Neuronal stem cell (in vitro differentiated cells): ENCODE results near the gene LHFPL2.

Experiments
- DNase-seq: peaks from one replicate; pipeline ENCODE4 v3.0.0-alpha.2; 2013; ENCODE audit warnings: low spot score
- H2AFZ ChIP-seq: one replicate; pipeline ENCODE4 v1.6.1; 2013; ENCODE audit warnings: mild to moderate bottlenecking, low read length, inconsistent platforms
- H2AK5ac ChIP-seq: 2 replicates; pipeline ENCODE4 v1.6.1; 2013; ENCODE audit warnings: low read depth, mild to moderate bottlenecking, inconsistent platforms, low read length, moderate library complexity, mixed read lengths
- H2BK120ac ChIP-seq: 2 replicates; pipeline ENCODE4 v1.6.1; 2013; ENCODE audit warnings: low read depth, mild to moderate bottlenecking, inconsistent platforms, low read length, moderate library complexity, mixed read lengths
- H2BK12ac ChIP-seq: one replicate; pipeline ENCODE4 v1.6.1; 2013; ENCODE audit warnings: low read length, inconsistent platforms
- H2BK15ac ChIP-seq: 2 replicates; pipeline ENCODE4 v1.6.1; 2013; ENCODE audit warnings: mild to moderate bottlenecking, low read length, inconsistent platforms, mixed read lengths
- H2BK5ac ChIP-seq: one replicate; pipeline ENCODE4 v1.6.1; 2013; ENCODE audit warnings: inconsistent platforms, mild to moderate bottlenecking, low read length, moderate library complexity
- H3K14ac ChIP-seq: one replicate; pipeline ENCODE4 v1.6.1; 2013; ENCODE audit warnings: low read length, inconsistent platforms
- H3K18ac ChIP-seq: 2 replicates; pipeline ENCODE4 v1.6.1; 2013; ENCODE audit warnings: low read length, inconsistent platforms
- H3K23ac ChIP-seq: 2 replicates; pipeline ENCODE4 v1.6.1; 2013; ENCODE audit warnings: low read depth, mild to moderate bottlenecking, mixed read lengths, low read length, inconsistent platforms; ENCODE audit not compliant: poor library complexity
- H3K27ac ChIP-seq: replicated peaks from 3 replicates; pipeline ENCODE4 v1.5.1; 2013; ENCODE audit warnings: low read length, inconsistent platforms
- H3K27me3 ChIP-seq, 3 experiments: 2 replicates each; pipeline ENCODE4 v1.6.1; 2013; ENCODE audit warnings: low read length in 3 of 3, mild to moderate bottlenecking in 2 of 3, inconsistent platforms in 1 of 3, low read depth in 1 of 3, mixed read lengths in 1 of 3, moderate library complexity in 1 of 3; ENCODE audit not compliant: control insufficient read depth in 3 of 3, insufficient read depth in 3 of 3
- H3K36me3 ChIP-seq, 2 donors: replicated peaks in 1 of 2; 2 replicates each; pipeline ENCODE4 v1.6.1; 2013; ENCODE audit warnings: low read length in 2 of 2; ENCODE audit not compliant: control insufficient read depth in 2 of 2, insufficient read depth in 2 of 2
- H3K4ac ChIP-seq: 2 replicates; pipeline ENCODE4 v1.6.1; 2013; ENCODE audit warnings: inconsistent platforms, mild to moderate bottlenecking, low read length, moderate library complexity
- H3K4me1 ChIP-seq, 2 donors: 1 replicate in 1 of 2; 2 replicates in 1 of 2; pipeline ENCODE4 v1.6.1; 2013; ENCODE audit warnings: low read length in 2 of 2, low read depth in 1 of 2; ENCODE audit not compliant: control insufficient read depth in 2 of 2, insufficient read depth in 1 of 2
- H3K4me2 ChIP-seq: one replicate; pipeline ENCODE4 v1.6.1; 2013; ENCODE audit warnings: mild to moderate bottlenecking, low read length, inconsistent platforms; ENCODE audit not compliant: insufficient read depth, poor library complexity, severe bottlenecking
- H3K4me3 ChIP-seq, 2 donors: 2 replicates each; pipeline ENCODE4 v1.5.1; 2013; ENCODE audit warnings: low read length in 2 of 2, mild to moderate bottlenecking in 2 of 2, inconsistent platforms in 1 of 2, moderate library complexity in 1 of 2
- H3K79me1 ChIP-seq: one replicate; pipeline ENCODE4 v1.6.1; 2013; ENCODE audit warnings: low read depth, mild to moderate bottlenecking, inconsistent platforms, low read length, moderate library complexity
- H3K9ac ChIP-seq: one replicate; pipeline ENCODE4 v1.6.1; 2013; ENCODE audit warnings: mild to moderate bottlenecking, low read depth, low read length, inconsistent platforms; ENCODE audit not compliant: poor library complexity
- H3K9me3 ChIP-seq, 2 donors: replicated peaks in 1 of 2; 2 replicates each; pipeline versions ENCODE3 to v1.6.1; 2013; ENCODE audit warnings: low read length in 2 of 2, mild to moderate bottlenecking in 2 of 2, inconsistent platforms in 1 of 2, low read depth in 1 of 2, mixed read lengths in 1 of 2, moderate library complexity in 1 of 2; ENCODE audit not compliant: control insufficient read depth in 2 of 2, insufficient read depth in 1 of 2
- H4K8ac ChIP-seq: one replicate; pipeline ENCODE4 v1.6.1; 2013; ENCODE audit warnings: low read depth, mild to moderate bottlenecking, inconsistent platforms, low read length, moderate library complexity
- H4K91ac ChIP-seq: one replicate; pipeline ENCODE4 v1.6.1; 2013; ENCODE audit warnings: low read length, low read depth, mild to moderate bottlenecking, inconsistent platforms; ENCODE audit not compliant: poor library complexity
- WGBS, 2 donors: extraction: QIAGEN DNeasy Blood & Tissue Kit; methylation state at CpG; one replicate each; pipeline ENCODE4 v1.1.7; 2013; ENCODE audit warnings: missing lambda C conversion rate in 2 of 2, mixed read lengths in 1 of 2; ENCODE audit not compliant: insufficient read length in 2 of 2, insufficient replicate concordance in 1 of 2; ENCODE audit errors: extremely low coverage in 2 of 2; 5-methylcytosine and 5-hydroxymethylcytosine counted together

Gene LHFPL2

DNA sequence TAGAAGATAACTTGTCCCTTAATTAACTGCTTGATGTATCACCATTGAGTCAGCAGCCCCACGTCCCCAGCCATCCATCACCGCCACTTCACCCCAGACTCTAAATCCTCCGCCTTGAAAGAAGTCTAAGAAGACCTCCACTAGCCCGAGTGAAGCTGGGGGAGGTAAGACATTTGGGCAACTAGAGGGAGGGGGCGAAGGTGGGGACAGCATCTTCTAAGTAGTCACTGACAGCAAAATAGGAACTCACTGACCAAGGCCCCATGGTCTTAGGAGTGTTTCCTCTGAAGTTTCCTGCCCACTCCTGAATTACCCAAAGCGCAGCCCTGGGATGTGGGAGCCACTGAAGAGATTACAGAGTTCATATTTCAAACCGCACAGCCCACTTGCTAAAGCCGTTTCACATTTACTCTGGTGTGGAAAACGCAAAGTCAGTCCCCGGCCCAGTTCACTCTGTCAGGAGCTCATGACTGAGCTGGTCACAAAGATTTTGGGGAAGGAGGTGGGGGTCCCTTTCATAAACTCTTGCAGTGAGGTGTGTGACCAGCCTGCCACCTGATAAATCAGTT lies 107.4 kb downstream of the LHFPL2 start:
- H3K14ac ChIP-seq = no peak overlapping the region
- H3K27ac ChIP-seq = no peak overlapping the region
- no peak overlapping the region for H3K18ac ChIP-seq

DNA sequence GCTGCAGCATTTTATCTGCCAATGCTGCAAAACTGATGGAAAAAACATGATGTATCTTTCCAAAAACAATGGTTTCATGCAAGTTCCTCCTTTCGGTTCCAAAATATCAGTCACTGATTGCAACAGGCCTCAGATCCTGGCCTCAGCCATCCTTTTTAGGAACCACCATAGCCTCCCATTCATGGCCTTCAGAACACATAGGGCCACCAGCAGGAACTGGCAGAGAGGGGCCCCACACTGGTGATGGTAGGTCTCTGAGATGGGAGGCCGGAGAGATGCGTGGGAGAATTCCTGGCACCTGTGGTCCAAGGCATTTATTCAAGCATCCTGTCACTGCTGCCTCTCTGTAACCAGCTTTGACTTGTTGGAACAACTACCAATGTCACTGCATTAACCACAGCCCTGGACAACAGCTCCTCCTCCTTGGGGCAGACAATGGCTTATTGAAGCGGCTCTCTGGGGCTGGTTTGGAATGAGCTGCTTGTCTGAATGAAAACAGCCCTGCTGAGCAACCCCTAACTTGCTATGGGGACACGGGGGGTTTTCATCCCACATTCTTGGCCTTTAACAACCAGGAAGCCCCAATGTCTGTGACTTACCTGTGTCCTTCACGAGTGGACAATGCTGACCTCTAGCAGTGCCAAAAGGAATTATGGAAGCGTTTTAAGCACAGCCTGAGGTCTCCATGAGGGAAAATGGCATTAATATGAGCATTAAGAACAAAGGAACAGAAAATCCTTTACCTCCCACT lies 108.1 kb downstream of the LHFPL2 start:
- Histone ChIP-seq H4K8ac (no peak overlapping the region), H4K91ac (no peak overlapping the region), H3K9ac (no peak overlapping the region), H3K36me3 (no peaks in the 10 kb centered on the region), H2AK5ac (no peak overlapping the region), H3K4me3 (no peak overlapping the region), H2BK120ac (no peak overlapping the region), H3K27me3 (peaks cover 0 to 2% (median 0%) of the 10 kb centered on the region in 3 experiments), H3K4me1 (peaks cover 20 to 28% of the 10 kb centered on the region in 2 donors), H3K9me3 (no peaks in the 10 kb centered on the region), H2AFZ (peak overlapping the region; percentile 67), H3K4me2 (no peak overlapping the region), H3K14ac (no peak overlapping the region), H2BK5ac (no peak overlapping the region), H2BK15ac (no peak overlapping the region), H3K4ac (no peak overlapping the region), H2BK12ac (no peak overlapping the region), H3K27ac (no peak overlapping the region), H3K23ac (no peak overlapping the region), H3K79me1 (no peaks in the 10 kb centered on the region), H3K18ac (no peak overlapping the region)
- no peak for DNase-seq
- no CpG with 5 or more reads among the region's 7 CpGs for WGBS, 2 donors

More for the DNA sequence above, 107.4 kb downstream of the LHFPL2 start:
- H3K23ac ChIP-seq = no peak overlapping the region
- H2BK12ac ChIP-seq = no peak overlapping the region
- H4K91ac ChIP-seq = no peak overlapping the region
- no peak for DNase-seq
- peaks cover 0 to 2% (median 0%) of the 10 kb centered on the region in 3 experiments for H3K27me3 ChIP-seq
- H2BK5ac ChIP-seq = no peak overlapping the region
- H3K79me1 ChIP-seq = no peaks in the 10 kb centered on the region
- no peaks in the 10 kb centered on the region for H3K36me3 ChIP-seq
- H3K9ac ChIP-seq = no peak overlapping the region
- no peak overlapping the region for H3K4ac ChIP-seq
- H3K4me3 ChIP-seq = no peak overlapping the region
- no peak overlapping the region for H2AK5ac ChIP-seq
- no peak overlapping the region for H4K8ac ChIP-seq
- H2BK120ac ChIP-seq = no peak overlapping the region
- no CpG with 5 or more reads among the region's 10 CpGs for WGBS, 2 donors
- H3K4me1 ChIP-seq = peaks cover 20 to 28% of the 10 kb centered on the region in 2 donors
- no peak overlapping the region for H2BK15ac ChIP-seq
- H2AFZ ChIP-seq = peak overlapping the region; percentile 67
- H3K4me2 ChIP-seq = no peak overlapping the region
- H3K9me3 ChIP-seq = no peaks in the 10 kb centered on the region

DNA sequence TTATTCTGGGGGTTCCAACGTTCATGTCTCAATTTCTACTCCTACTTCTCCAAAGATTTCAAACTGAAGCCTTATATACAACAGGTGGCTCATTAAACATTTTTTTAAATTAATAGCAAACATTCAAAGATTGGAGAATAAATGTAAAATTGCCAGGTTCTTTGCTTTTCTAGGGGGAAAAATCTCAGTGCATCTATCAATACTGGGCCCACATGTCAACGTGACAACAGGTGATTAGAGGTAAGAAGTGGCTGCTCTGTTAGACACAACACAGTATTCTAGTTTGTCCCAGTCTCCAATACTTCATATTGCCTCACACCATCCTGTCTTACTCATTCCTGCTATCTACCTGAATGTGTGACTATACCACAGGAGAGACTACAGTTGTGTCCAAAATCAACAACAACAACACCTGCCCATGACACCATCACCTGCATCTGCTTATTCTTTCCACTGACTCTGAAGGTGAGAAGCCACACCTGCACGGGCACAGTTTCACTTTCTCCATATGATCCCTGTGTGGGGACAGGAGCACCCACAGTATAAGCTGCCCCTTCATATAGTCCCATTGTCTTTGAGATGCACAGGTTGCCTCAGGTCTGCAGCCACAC lies 110.2 kb downstream of the LHFPL2 start:
- no peak overlapping the region for H2AFZ ChIP-seq

DNA sequence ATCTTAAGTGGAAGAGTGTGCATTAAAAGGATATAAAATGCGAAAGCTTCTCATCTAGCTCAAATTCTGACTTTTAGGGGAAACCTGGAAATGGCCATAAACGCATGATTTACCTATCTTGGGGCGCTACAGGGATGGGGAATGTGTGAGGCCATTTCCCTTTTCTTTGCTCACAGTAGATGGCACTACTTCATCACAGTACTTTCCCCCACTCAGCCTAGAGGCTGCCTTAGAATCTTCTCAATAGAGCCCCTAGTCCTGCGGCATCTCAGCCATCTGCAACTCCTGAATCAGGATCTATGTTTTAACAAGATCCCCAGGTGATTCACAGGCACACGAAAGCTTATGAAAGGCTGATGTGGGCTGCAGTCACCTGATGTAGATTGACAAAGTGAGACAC lies 110.8 kb downstream of the LHFPL2 start:
- H3K27me3 ChIP-seq = peaks cover 0 to 2% (median 0%) of the 10 kb centered on the region in 3 experiments
- peaks cover 2% of the 10 kb centered on the region for H3K79me1 ChIP-seq
- H2BK5ac ChIP-seq = no peak overlapping the region
- no peaks in the 10 kb centered on the region for H3K36me3 ChIP-seq
- H3K4me2 ChIP-seq = no peak overlapping the region
- WGBS, 2 donors = no CpG with 5 or more reads among the region's 5 CpGs
- no peaks in the 10 kb centered on the region for H3K9me3 ChIP-seq
- H2AFZ ChIP-seq = no peak overlapping the region
- no peak overlapping the region for H2BK120ac ChIP-seq
- peaks cover 20 to 21% of the 10 kb centered on the region in 2 donors for H3K4me1 ChIP-seq
- no peak overlapping the region for H4K8ac ChIP-seq
- no peak overlapping the region for H4K91ac ChIP-seq
- H2BK12ac ChIP-seq = no peak overlapping the region
- H3K9ac ChIP-seq = no peak overlapping the region
- H2BK15ac ChIP-seq = no peak overlapping the region
- H2AK5ac ChIP-seq = no peak overlapping the region
- no peak overlapping the region for H3K4me3 ChIP-seq
- H3K18ac ChIP-seq = no peak overlapping the region
- DNase-seq = no peak
- H3K27ac ChIP-seq = no peak overlapping the region
- no peak overlapping the region for H3K4ac ChIP-seq
- H3K23ac ChIP-seq = no peak overlapping the region
- no peak overlapping the region for H3K14ac ChIP-seq

More for the DNA sequence above, 110.2 kb downstream of the LHFPL2 start:
- no peak for DNase-seq
- Histone ChIP-seq H3K9ac (no peak overlapping the region), H3K27ac (no peak overlapping the region), H2BK120ac (no peak overlapping the region), H3K27me3 (peaks cover 0 to 2% (median 0%) of the 10 kb centered on the region in 3 experiments), H2BK5ac (no peak overlapping the region), H2BK12ac (no peak overlapping the region), H3K18ac (no peak overlapping the region), H3K79me1 (peaks cover 2% of the 10 kb centered on the region), H2AK5ac (peak overlapping the region; percentile 8), H4K8ac (peak overlapping the region; percentile 4), H3K9me3 (no peaks in the 10 kb centered on the region), H3K36me3 (no peaks in the 10 kb centered on the region), H4K91ac (no peak overlapping the region), H3K14ac (no peak overlapping the region), H3K4me2 (no peak overlapping the region), H3K4me3 (no peak overlapping the region), H3K23ac (peak overlapping the region; percentile 17), H2BK15ac (no peak overlapping the region), H3K4ac (no peak overlapping the region), H3K4me1 (peaks cover 20 to 21% of the 10 kb centered on the region in 2 donors)
- no CpG with 5 or more reads among the region's 3 CpGs for WGBS, 2 donors
